GM12878 (cell line): Measurements from ENCODE around the gene HTT-AS. TPM values are rescaled to one million over a fixed set of nuclear protein-coding genes. Genes with fewer than 3 reads are reported as not detected.
A peak's percentile ranks its signal among the peaks of the same experiment; 100 is the strongest.

Source experiments
- ATAC-seq: fragments of 200-7000 bp; cut with Tn5 transposase; 3 replicates; pipeline ENCODE4 v1.9.1; 2020; ENCODE audit warnings: mild to moderate bottlenecking, moderate library complexity
- BruUV-seq: library from RNA; stranded (reverse); fragments of 400-500 nt; replicated peaks from 2 replicates; lab custom pipeline; 2021; lab: Mats Ljungman, UMichigan
- CTCF ChIA-PET: fragments of 300-600 bp; sonication (Branson Sonifier 250); formaldehyde crosslinking; extraction: SDS; loops from one replicate; lab custom pipeline; 2021; ENCODE audit warnings: inconsistent platforms; lab: Yijun Ruan, JAX
- POLR2A ChIA-PET: fragments of 350-600 bp; formaldehyde crosslinking; extraction: SDS; loops from one replicate; lab custom pipeline; 2021; ENCODE audit warnings: inconsistent platforms; lab: Charles Lee
- RAD21 ChIA-PET: fragments of 300-600 bp; sonication (Branson Sonifier 250); formaldehyde crosslinking; loops from one replicate; lab custom pipeline; 2023; ENCODE audit warnings: antibody characterized with exemption; ENCODE audit not compliant: unreplicated experiment; lab: Charles Lee
- SMC1A ChIA-PET: fragments of 300-600 bp; sonication (Branson Sonifier 250); formaldehyde crosslinking; loops from one replicate; lab custom pipeline; 2023; ENCODE audit not compliant: unreplicated experiment, uncharacterized antibody; lab: Charles Lee
- DNase-seq: peaks from one replicate; pipeline ENCODE4 v3.0.0-alpha.2; 2011; ENCODE audit warnings: low read depth, low spot score
- FAIRE-seq: peaks from 3 replicates; lab custom pipeline; 2011; peaks lifted over from hg19 to GRCh38; lab: Jason Lieb, UNC
- H2AFZ ChIP-seq: 2 replicates; pipeline ENCODE4 v1.6.0; 2011; ENCODE audit warnings: low read depth, low read length, control low read depth; ENCODE audit not compliant: control insufficient read depth
- H3K27ac ChIP-seq: 2 replicates; pipeline ENCODE4 v1.5.1; 2011; ENCODE audit warnings: control low read depth; ENCODE audit not compliant: control insufficient read depth, insufficient read depth
- H3K27me3 ChIP-seq, 2 experiments: replicated peaks in 1 of 2; 2 replicates each; pipeline versions ENCODE4 v1.6.0 to v1.6.1; 2011; ENCODE audit warnings: low read length in 1 of 2; ENCODE audit not compliant: control insufficient read depth in 2 of 2, insufficient read depth in 2 of 2
- H3K36me3 ChIP-seq, 2 experiments: 2 replicates each; pipeline ENCODE4 v1.5.1; 2011; ENCODE audit warnings: low read length in 1 of 2; ENCODE audit not compliant: control insufficient read depth in 2 of 2, insufficient read depth in 2 of 2
- H3K4me1 ChIP-seq: 2 replicates; pipeline ENCODE4 v1.6.1; 2011; ENCODE audit warnings: mild to moderate bottlenecking, low read length, moderate library complexity, mixed read lengths; ENCODE audit not compliant: control insufficient read depth, insufficient read depth
- H3K4me2 ChIP-seq: 2 replicates; pipeline ENCODE4 v1.6.0; 2011; ENCODE audit warnings: control low read depth; ENCODE audit not compliant: control insufficient read depth, insufficient read depth
- H3K4me3 ChIP-seq: fragments of 200-600 bp; sonication (generic); 2 replicates; pipeline ENCODE4 v1.5.1; 2016
- H3K79me2 ChIP-seq: 2 replicates; pipeline ENCODE4 v1.6.0; 2011; ENCODE audit warnings: low read length; ENCODE audit not compliant: control insufficient read depth, insufficient read depth
- H3K9ac ChIP-seq: 2 replicates; pipeline ENCODE4 v1.8.0; 2011; ENCODE audit warnings: low read length, control low read depth, mixed read lengths; ENCODE audit not compliant: control insufficient read depth, insufficient read depth
- H3K9me3 ChIP-seq: replicated peaks from 3 replicates; pipeline ENCODE4 v1.5.1; 2011; ENCODE audit warnings: mild to moderate bottlenecking, low read length; ENCODE audit not compliant: control insufficient read depth, insufficient read depth
- H4K20me1 ChIP-seq: 2 replicates; pipeline ENCODE4 v1.6.0; 2011; ENCODE audit not compliant: control insufficient read depth, insufficient read depth
- BCL11A ChIP-seq: IDR thresholded peaks from 2 replicates; pipeline ENCODE4 v1.6.1; 2011; ENCODE audit warnings: low read depth, low read length
- IKZF1 ChIP-seq: fragments of 450-650 bp; conservative IDR thresholded peaks from 2 replicates; pipeline ENCODE4 v1.6.1; 2017; ENCODE audit warnings: antibody characterized with exemption, mild to moderate bottlenecking
- JUNB ChIP-seq: IDR thresholded peaks from 2 replicates; pipeline ENCODE4 v1.6.1; 2016; ENCODE audit warnings: antibody characterized with exemption, mild to moderate bottlenecking
- KAT2A ChIP-seq: conservative IDR thresholded peaks from 2 replicates; pipeline ENCODE4 v1.6.1; 2011; ENCODE audit warnings: low read depth, low read length; ENCODE audit not compliant: control insufficient read depth
- MEF2A ChIP-seq: IDR thresholded peaks from 2 replicates; pipeline ENCODE4 v1.6.1; 2011; ENCODE audit warnings: low read depth, mild to moderate bottlenecking, low read length, moderate library complexity; ENCODE audit not compliant: insufficient read depth
- NR2C2 ChIP-seq: IDR thresholded peaks from 2 replicates; pipeline ENCODE4 v1.6.1; 2011; ENCODE audit warnings: borderline replicate concordance, low read depth; ENCODE audit not compliant: control insufficient read depth, insufficient read length
- PBX3 ChIP-seq: IDR thresholded peaks from 2 replicates; pipeline ENCODE4 v1.6.1; 2011; ENCODE audit warnings: mild to moderate bottlenecking, low read depth, low read length, moderate library complexity; ENCODE audit not compliant: insufficient replicate concordance
- PKNOX1 ChIP-seq: fragments of 450-650 bp; IDR thresholded peaks from 2 replicates; pipeline ENCODE4 v1.6.1; 2016; ENCODE audit warnings: mild to moderate bottlenecking
- POLR2A ChIP-seq: IDR thresholded peaks from 2 replicates; pipeline ENCODE4 v1.6.1; 2011; ENCODE audit warnings: low read depth, mild to moderate bottlenecking, low read length
- POLR2AphosphoS5 ChIP-seq: IDR thresholded peaks from 2 replicates; pipeline ENCODE4 v1.6.1; 2011; ENCODE audit warnings: mild to moderate bottlenecking, low read length, inconsistent platforms
- POU2F2 ChIP-seq: IDR thresholded peaks from 3 replicates; pipeline ENCODE4 v1.6.1; 2011; ENCODE audit warnings: low read depth, mild to moderate bottlenecking, low read length, borderline replicate concordance
- RAD21 ChIP-seq: IDR thresholded peaks from 2 replicates; pipeline ENCODE4 v1.6.1; 2011; ENCODE audit warnings: mild to moderate bottlenecking, low read depth, low read length, moderate library complexity; ENCODE audit not compliant: insufficient read depth
- SMAD5 ChIP-seq: IDR thresholded peaks from 2 replicates; pipeline ENCODE4 v1.6.1; 2016; ENCODE audit warnings: antibody characterized with exemption, low read depth
- SPI1 ChIP-seq: IDR thresholded peaks from 2 replicates; pipeline ENCODE4 v1.6.1; 2011; ENCODE audit warnings: low read depth, mild to moderate bottlenecking, low read length, moderate library complexity, borderline replicate concordance; ENCODE audit not compliant: insufficient read depth
- SUPT20H ChIP-seq: IDR thresholded peaks from 2 replicates; pipeline ENCODE4 v1.6.1; 2011; ENCODE audit warnings: low read depth, mild to moderate bottlenecking, low read length, moderate library complexity, borderline replicate concordance; ENCODE audit not compliant: control insufficient read depth
- TAF1 ChIP-seq: IDR thresholded peaks from 2 replicates; pipeline ENCODE4 v1.6.1; 2011; ENCODE audit warnings: mild to moderate bottlenecking, low read depth, low read length, borderline replicate concordance
- YY1 ChIP-seq: IDR thresholded peaks from 2 replicates; pipeline ENCODE4 v1.6.1; 2011; ENCODE audit warnings: low read depth, mild to moderate bottlenecking, low read length
- ZNF24 ChIP-seq: fragments of 450-650 bp; IDR thresholded peaks from 2 replicates; pipeline ENCODE4 v1.6.1; 2017; ENCODE audit warnings: antibody characterized with exemption, mild to moderate bottlenecking
- ZNF384 ChIP-seq: IDR thresholded peaks from 2 replicates; pipeline ENCODE4 v1.6.1; 2012; ENCODE audit warnings: low read depth, mild to moderate bottlenecking, low read length, improper control_type of control experiment, borderline replicate concordance
- WGBS: methylation state at CpG from one replicate; pipeline ENCODE4 v1.1.6; 2016; ENCODE audit warnings: low lambda C conversion rate; ENCODE audit not compliant: insufficient replicate concordance, insufficient coverage; ENCODE audit errors: missing lambda C conversion rate; 5-methylcytosine and 5-hydroxymethylcytosine counted together
- in situ Hi-C: fragments of 300-500 bp; cut with MboI; formaldehyde crosslinking; loops from 9 replicates; pipeline ENCODE4 v1.14.3; 2018; ENCODE audit warnings: mixed read lengths
- intact Hi-C: fragments of 100-400 bp; cut with micrococcal nuclease; formaldehyde crosslinking; loops from one replicate; pipeline ENCODE4 v1.14.2; 2022; ENCODE audit not compliant: unreplicated experiment
- polyA plus RNA-seq, 11 experiments: library from polyadenylated mRNA; depleted of rRNA in 4 of 11; unstranded in 6 of 11; stranded (reverse) in 5 of 11; fragments of >200 nt; fragmentation: Nextera tagmentation in 4 of 11; fragmentation: Illumina TruSeq in 1 of 11; extraction: Ambion mirVana in 4 of 11; extraction: Trizol in 1 of 11; gene quantifications; 1 replicate in 1 of 11; 2 replicates in 10 of 11; pipeline versions ENCODE4 v1.2.1 to v1.2.3, GENCODE V29; 2011 to 2016; ENCODE audit warnings: inconsistent platforms in 2 of 11, missing spikeins in 2 of 11, low read depth in 1 of 11
- total RNA-seq, 4 experiments: library from RNA; depleted of rRNA in 3 of 4; stranded (reverse); fragments of >200 nt in 3 of 4; fragmentation: Illumina TruSeq in 1 of 4; extraction: Trizol in 1 of 4; gene quantifications; 2 replicates each; pipeline versions ENCODE4 v1.2.1 to v1.2.3, GENCODE V29; 2013 to 2021

HTT-AS gene
- total and polyA plus RNA-seq, 10 of the 15 experiments (the other 5 are each of a cell fraction or from before 2014, with no cell fraction given) = not detected

- in situ Hi-C loops = loop anchor here (5.0 kb wide), 1 partner anchor 32 kb away; no protein-coding TSS in a partner anchor
- H3K27ac ChIP-seq = peak overlapping the region; percentile 94
Measured at GRCh38 chr4:3079694-3080123, 5.4 kb upstream of the HTT-AS start.

More at GRCh38 chr4:3079694-3080123, 5.4 kb upstream of the HTT-AS start:
- Histone ChIP-seq H3K9ac (peak overlapping the region; percentile 33), H3K27me3 (no peaks in the 10 kb centered on the region), H3K79me2 (peaks cover 93% of the 10 kb centered on the region), H4K20me1 (no peaks in the 10 kb centered on the region), H3K4me1 (peaks cover 36% of the 10 kb centered on the region), H3K36me3 (peaks cover 0 to 2% of the 10 kb centered on the region in 2 experiments; a peak in 1 of 4 replicates), H3K4me3 (peak overlapping the region; percentile 63), H2AFZ (no peak overlapping the region), H3K9me3 (no peaks in the 10 kb centered on the region), H3K4me2 (peak overlapping the region; percentile 77)
- ATAC-seq (peak; percentile 55), DNase-seq (peak; percentile 54), FAIRE-seq (peak; percentile 44)
- BruUV-seq = TSS peak; percentile 0
- RAD21 ChIA-PET = interaction anchor here (0.6 to 1.9 kb wide), 5 partner anchors 8 to 125 kb away, joined by 3 to 7 read pairs (median 5); no protein-coding TSS in a partner anchor
- TF ChIP-seq PBX3 = peak; percentile 32
- 0 out of 2 replicates have a peak, but pooled peaks have one; percentile 12 for TF ChIP-seq IKZF1
- TF ChIP-seq SMAD5 = 0 out of 2 replicates have a peak, but pooled peaks have one; percentile 30
- TF ChIP-seq SPI1 = peak; percentile 25; the same call in 1 of the 2 replicates
- no peak for TF ChIP-seq KAT2A
- TF ChIP-seq POU2F2 = peak; percentile 38; the same call in 1 of the 3 replicates
- TF ChIP-seq NR2C2 = no peak
- 0 out of 2 replicates have a peak, but pooled peaks have one; percentile 42 for TF ChIP-seq BCL11A
- TF ChIP-seq TAF1 = peak; percentile 30; the same call in 1 of the 2 replicates
- TF ChIP-seq ZNF24 = peak; percentile 35; the same call in 1 of the 2 replicates
- TF ChIP-seq PKNOX1 = peak; percentile 74
- TF ChIP-seq JUNB = peak; percentile 22; the same call in 1 of the 2 replicates
- TF ChIP-seq POLR2AphosphoS5 = peak; percentile 72
- 0 out of 2 replicates have a peak, but pooled peaks have one; percentile 55 for TF ChIP-seq MEF2A
- TF ChIP-seq SUPT20H = no peak
- TF ChIP-seq YY1 = peak; percentile 58
- no peak; the same call in 1 of the 2 replicates for TF ChIP-seq ZNF384
- peak; percentile 43; the same call in 1 of the 2 replicates for TF ChIP-seq POLR2A
- no peak for TF ChIP-seq RAD21
- SMC1A ChIA-PET = interaction anchor here (0.5 to 2.3 kb wide), 7 partner anchors 12 to 678 kb away, joined by 3 to 11 read pairs (median 4); no protein-coding TSS in a partner anchor
- 10% methylated on average over 6 of the region's 6 CpGs for WGBS
- POLR2A ChIA-PET = interaction anchor here (0.6 to 1.5 kb wide), 9 partner anchors 8 to 206 kb away, joined by 3 to 10 read pairs (median 5); no protein-coding TSS in a partner anchor
- CTCF ChIA-PET = interaction anchor here (0.6 to 1.2 kb wide), 4 partner anchors 26 to 238 kb away, joined by 3 to 5 read pairs (median 3); no protein-coding TSS in a partner anchor
- intact Hi-C loops = loop anchor here (1.0 to 10.0 kb wide), 2 partner anchors 27 to 815 kb away; partner anchors contain the start of gene MXD4
